Left colon (tissue), 2 donors: Measurements from ENCODE around the gene CSAG3. TPM values are rescaled to one million over a fixed set of nuclear protein-coding genes. Genes with fewer than 3 reads are reported as not detected.
"Not testable (repeated sequence)": the region's sequence is repeated elsewhere in the genome, so short reads cannot be mapped to it uniquely, and the experiment has no call there.

Experiments used
- ATAC-seq: fragments of 200-7000 bp; cut with Tn5 transposase; one replicate; pipeline ENCODE4 v1.9.1; 2020; ENCODE audit warnings: mild to moderate bottlenecking, moderate library complexity
- DNase-seq, 2 donors: peaks; one replicate each; pipeline ENCODE4 v3.0.0-alpha.2; 2020
- intact Hi-C, 2 donors: fragments of 100-400 bp; cut with DNase I in 1 of 2; cut with micrococcal nuclease in 1 of 2; formaldehyde crosslinking; loops; one replicate each; pipeline versions ENCODE4 v1.11.2 to v1.14.0; 2022; cut with DNase I, micrococcal nuclease
- total RNA-seq, 2 donors: library from RNA; stranded (reverse); fragmentation: NEBNext Ultra II Directional; extraction: Animal tissue kit (Norgen Biotek cat#: 25700); gene quantifications; one replicate each; pipeline ENCODE4 v1.2.1, GENCODE V29; 2021
- donor health status: DM: no; HTN: no; CAD: no.
- donor health status: DM: yes; HTN: yes; CAD: no.

CSAG3 gene
- total RNA-seq, 2 donors from 2014 or later, result not detected

GRCh38 chrX:152787062-152787461 lies 28.0 kb downstream of the CSAG3 start:
- DNase-seq, intact Hi-C loops: not testable (repeated sequence)
- peak; percentile 48 for ATAC-seq

DNA sequence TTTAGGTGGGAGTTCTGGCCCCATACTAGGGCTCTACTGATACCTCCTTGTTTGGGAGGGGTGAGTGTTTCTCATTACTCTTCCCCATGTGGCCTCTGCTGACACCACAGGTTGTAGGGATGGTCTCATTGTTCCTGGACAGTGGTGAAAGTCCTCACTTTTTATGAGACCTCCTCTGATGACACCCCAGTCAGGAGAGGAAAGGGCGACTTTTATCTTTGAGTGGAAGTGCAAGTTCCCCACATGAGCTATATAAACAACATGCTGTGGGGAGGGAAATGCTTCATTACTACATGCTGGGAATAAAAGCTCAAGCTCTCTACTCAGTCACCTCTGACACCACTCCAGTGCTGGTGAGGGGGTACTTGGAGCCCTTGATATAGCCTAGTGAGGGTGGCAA lies 39.9 kb downstream of the CSAG3 start:
- intact Hi-C loops, result no loop called here

DNA sequence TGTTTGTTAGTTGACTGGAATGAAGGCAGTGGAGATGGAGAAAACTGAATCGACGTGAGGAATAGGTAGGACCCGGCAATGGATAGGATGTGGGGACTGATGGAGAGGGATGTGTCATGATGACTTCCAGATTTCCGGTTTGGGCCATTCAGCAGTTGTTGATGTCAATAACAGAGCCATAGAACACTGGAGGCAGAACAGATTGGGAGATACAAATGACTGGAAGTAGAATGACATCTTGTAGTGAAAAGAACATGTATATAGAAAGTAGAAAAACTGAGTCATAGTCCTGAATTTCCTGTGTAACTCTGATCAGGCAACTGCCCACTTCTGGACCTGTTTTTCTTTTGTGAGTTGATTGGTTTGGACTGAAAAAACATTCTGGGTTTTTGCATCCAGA lies 47.0 kb downstream of the CSAG3 start:
- DNase-seq, result no peak
- ATAC-seq, result no peak
- intact Hi-C loops, result no loop called here

More for the DNA sequence above, 39.9 kb downstream of the CSAG3 start:
- no peak for ATAC-seq
- DNase-seq, result no peak

Other genes starting within 250 kb of the CSAG3 start
- under 1 TPM in 1 of 2 donors, not detected in 1; 0.03 TPM for gene GABRQ, start 121.3 kb upstream of the CSAG3 start, total RNA-seq
- not detected for gene MAGEA3, start 60.4 kb upstream of the CSAG3 start, total RNA-seq
- gene CSAG2, start 49.9 kb upstream of the CSAG3 start, total RNA-seq, result not detected
- not detected for gene MAGEA2B, start 44.6 kb upstream of the CSAG3 start, total RNA-seq
- not detected for gene CSAG1, start 25.5 kb upstream of the CSAG3 start, total RNA-seq
- gene MAGEA12, start 25.5 kb upstream of the CSAG3 start, total RNA-seq, result not detected
- gene MAGEA2, start 5.4 kb upstream of the CSAG3 start, total RNA-seq, result not detected
- gene MAGEA6, start 10.5 kb downstream of the CSAG3 start, total RNA-seq, result not detected
- 10 to 100 TPM; 12.5 to 12.7 TPM for gene CETN2, start 71.5 kb downstream of the CSAG3 start, total RNA-seq
- 10 to 100 TPM; 17.3 to 36.2 TPM for gene NSDHL, start 71.8 kb downstream of the CSAG3 start, total RNA-seq
- gene ZNF185, start 138.8 kb downstream of the CSAG3 start, total RNA-seq, result 1 to 10 TPM; 4.0 to 4.6 TPM
- not detected for gene PNMA5, start 234.9 kb downstream of the CSAG3 start, total RNA-seq